Dedifferentiated amniotic fluid mesenchymal stem cell (primary cell): ENCODE data around the gene SLC9A7.

ENCODE experiments used
- DNase-seq: peaks from one replicate; pipeline ENCODE4 v3.0.0-alpha.2; 2016; ENCODE audit errors: extremely low spot score

Gene SLC9A7

GRCh38 chrX:46704767-46705386 lies 54.0 kb downstream of the SLC9A7 start:
- DNase-seq = no peak

- no peak for DNase-seq
Measured at GRCh38 chrX:46703980-46704379, 54.9 kb downstream of the SLC9A7 start.

- DNase-seq = no peak
Measured at GRCh38 chrX:46698691-46699090, 60.2 kb downstream of the SLC9A7 start.

GRCh38 chrX:46695491-46695890 lies 63.4 kb downstream of the SLC9A7 start:
- DNase-seq = no peak

GRCh38 chrX:46694549-46694948 lies 64.4 kb downstream of the SLC9A7 start:
- peak; percentile 34 for DNase-seq

- no peak for DNase-seq
Measured at GRCh38 chrX:46693149-46693548, 65.8 kb downstream of the SLC9A7 start.

- DNase-seq = no peak
Measured at GRCh38 chrX:46690818-46691217, 68.1 kb downstream of the SLC9A7 start.

- DNase-seq = no peak
Measured at GRCh38 chrX:46687619-46688018, 71.3 kb downstream of the SLC9A7 start.

- DNase-seq = no peak
Measured at GRCh38 chrX:46686003-46686645, 72.8 kb downstream of the SLC9A7 start.

GRCh38 chrX:46683048-46683447 lies 75.9 kb downstream of the SLC9A7 start:
- DNase-seq = no peak

- no peak for DNase-seq
Measured at GRCh38 chrX:46681849-46682248, 77.1 kb downstream of the SLC9A7 start.

- no peak for DNase-seq
Measured at GRCh38 chrX:46678232-46678631, 80.7 kb downstream of the SLC9A7 start.

GRCh38 chrX:46676399-46677356 lies 82.2 kb downstream of the SLC9A7 start:
- DNase-seq = no peak

GRCh38 chrX:46673620-46674359 lies 85.1 kb downstream of the SLC9A7 start:
- no peak for DNase-seq

- DNase-seq = no peak
Measured at GRCh38 chrX:46670316-46670715, 88.6 kb downstream of the SLC9A7 start.

- no peak for DNase-seq
Measured at GRCh38 chrX:46666831-46667230, 92.1 kb downstream of the SLC9A7 start.

- no peak for DNase-seq
Measured at GRCh38 chrX:46665232-46666152, 93.4 kb downstream of the SLC9A7 start.

GRCh38 chrX:46662188-46662958 lies 96.5 kb downstream of the SLC9A7 start:
- DNase-seq = no peak

- no peak for DNase-seq
Measured at GRCh38 chrX:46653482-46653881, 105.4 kb downstream of the SLC9A7 start.
